Esophagus muscularis mucosa (tissue), 4 donors: ENCODE measurements around the gene STPG2. TPM values are rescaled to one million over a fixed set of nuclear protein-coding genes. Genes with fewer than 3 reads are reported as not detected.

ENCODE experiments used
- DNase-seq: peaks from one replicate; pipeline ENCODE4 v3.0.0-alpha.2; 2017; ENCODE audit errors: extremely low spot score
- H3K27ac ChIP-seq, 4 donors: fragments of 200-600 bp; sonication (generic); replicated peaks in 1 of 4; 1 replicate in 3 of 4; 2 replicates in 1 of 4; pipeline ENCODE4 v1.5.1; 2016 to 2019; ENCODE audit warnings: mild to moderate bottlenecking in 1 of 4
- H3K27me3 ChIP-seq, 4 donors: fragments of 200-600 bp; sonication (generic); one replicate each; pipeline versions ENCODE4 v1.5.1 to v1.6.0; 2016 to 2019
- H3K36me3 ChIP-seq, 4 donors: fragments of 200-600 bp; sonication (generic); one replicate each; pipeline ENCODE4 v1.5.1; 2016 to 2019
- H3K4me1 ChIP-seq, 4 donors: fragments of 200-600 bp; sonication (generic); one replicate each; pipeline ENCODE4 v1.5.1; 2016 to 2019
- H3K4me3 ChIP-seq, 4 donors: fragments of 200-600 bp; sonication (generic); 1 replicate in 2 of 4; 2 replicates in 2 of 4; pipeline ENCODE4 v1.5.1; 2016 to 2019; ENCODE audit warnings: mild to moderate bottlenecking in 4 of 4, moderate library complexity in 1 of 4
- H3K9me3 ChIP-seq, 4 donors: fragments of 200-600 bp; sonication (generic); 1 replicate in 3 of 4; 2 replicates in 1 of 4; pipeline ENCODE4 v1.5.1; 2016 to 2019
- CTCF ChIP-seq, 3 experiments: fragments of 200-600 bp in 2 of 3; fragments of 450-650 bp in 1 of 3; sonication (generic) in 2 of 3; IDR thresholded peaks; one replicate each; pipeline ENCODE4 v1.5.1; 2017 to 2019; ENCODE audit warnings: antibody characterized with exemption in 3 of 3, mild to moderate bottlenecking in 2 of 3, moderate library complexity in 1 of 3
- EP300 ChIP-seq: sonication (generic); formaldehyde crosslinking; IDR thresholded peaks from one replicate; pipeline ENCODE4 v1.6.1; 2017; ENCODE audit warnings: antibody characterized with exemption
- POLR2A ChIP-seq: fragments of 450-650 bp; IDR thresholded peaks from one replicate; pipeline ENCODE4 v1.6.1; 2017; ENCODE audit warnings: antibody characterized with exemption, moderate library complexity, mild to moderate bottlenecking, low read depth
- POLR2AphosphoS5 ChIP-seq, 2 donors: sonication (generic); formaldehyde crosslinking; IDR thresholded peaks; one replicate each; pipeline ENCODE4 v1.6.1; 2017; ENCODE audit warnings: antibody characterized with exemption in 2 of 2
- WGBS: methylation state at CpG from one replicate; pipeline ENCODE4 v1.1.5; 2018; 5-methylcytosine and 5-hydroxymethylcytosine counted together
- intact Hi-C: fragments of 100-400 bp; cut with DNase I; formaldehyde crosslinking; loops from one replicate; pipeline ENCODE4 v1.15.1; 2023
- total RNA-seq, 4 donors: library from RNA; depleted of rRNA; stranded (reverse); fragments of >200 nt; gene quantifications; one replicate each; pipeline versions ENCODE4 v1.1.0 to v1.2.1, GENCODE V29; 2016

STPG2 gene
- total RNA-seq, 4 donors from 2014 or later = 0.17 to 0.26 TPM; not detected in 2

- TF ChIP-seq POLR2AphosphoS5 (IDR thresholded peaks at IDR 0.05) = no peak
- no peak for TF ChIP-seq CTCF (IDR thresholded peaks at IDR 0.05)
- TF ChIP-seq POLR2A = no peak
- TF ChIP-seq EP300 = no peak
- 71% methylated on average over 2 of the region's 2 CpGs for WGBS
- Histone ChIP-seq H3K36me3 (no peaks in the 10 kb centered on the region), H3K9me3 (peaks cover 0 to 4% (median 0%) of the 10 kb centered on the region in 4 donors), H3K4me1 (no peaks in the 10 kb centered on the region), H3K27me3 (no peaks in the 10 kb centered on the region), H3K4me3 (no peak overlapping the region), H3K27ac (no peak overlapping the region)
- intact Hi-C loops = no loop called here
- DNase-seq = no peak
These were observed 481.1 kb downstream of the STPG2 start for GRCh38 chr4:97662133-97662532.

- Histone ChIP-seq H3K36me3 (no peaks in the 10 kb centered on the region), H3K27me3 (no peaks in the 10 kb centered on the region), H3K27ac (no peak overlapping the region), H3K4me3 (no peak overlapping the region), H3K4me1 (no peaks in the 10 kb centered on the region), H3K9me3 (no peaks in the 10 kb centered on the region)
- no peak for TF ChIP-seq CTCF (IDR thresholded peaks at IDR 0.05)
- no peak for TF ChIP-seq EP300
- TF ChIP-seq POLR2AphosphoS5 (IDR thresholded peaks at IDR 0.05) = no peak
- no peak for TF ChIP-seq POLR2A
- 87% methylated on average over 3 of the region's 3 CpGs for WGBS
- DNase-seq = no peak
- intact Hi-C loops = no loop called here
These were observed 487.1 kb downstream of the STPG2 start for GRCh38 chr4:97656044-97656720.

- H3K9me3 ChIP-seq = no peaks in the 10 kb centered on the region
- no peaks in the 10 kb centered on the region for H3K27me3 ChIP-seq
- no peak overlapping the region for H3K27ac ChIP-seq
- DNase-seq = no peak
- H3K4me1 ChIP-seq = no peaks in the 10 kb centered on the region
- no peak overlapping the region for H3K4me3 ChIP-seq
- WGBS = 79% methylated on average over 2 of the region's 2 CpGs
- H3K36me3 ChIP-seq = no peaks in the 10 kb centered on the region
- intact Hi-C loops = no loop called here
- TF ChIP-seq POLR2A = no peak
- TF ChIP-seq EP300 = no peak
- no peak for TF ChIP-seq CTCF (IDR thresholded peaks at IDR 0.05)
- no peak for TF ChIP-seq POLR2AphosphoS5 (IDR thresholded peaks at IDR 0.05)
These were observed 489.6 kb downstream of the STPG2 start for GRCh38 chr4:97653701-97654100.

GRCh38 chr4:97646997-97647396 is 496.3 kb downstream of the STPG2 start:
- no peak for TF ChIP-seq POLR2AphosphoS5 (IDR thresholded peaks at IDR 0.05)
- no peak for TF ChIP-seq CTCF (IDR thresholded peaks at IDR 0.05)
- TF ChIP-seq POLR2A = no peak
- TF ChIP-seq EP300 = no peak
- Histone ChIP-seq H3K36me3 (no peaks in the 10 kb centered on the region), H3K27me3 (no peaks in the 10 kb centered on the region), H3K27ac (no peak overlapping the region), H3K4me1 (peaks cover 0 to 7% (median 3%) of the 10 kb centered on the region in 4 donors), H3K4me3 (no peak overlapping the region), H3K9me3 (no peaks in the 10 kb centered on the region)
- no peak for DNase-seq
- intact Hi-C loops = no loop called here
